K562 (cell line): ENCODE results near the gene DMAC2L. TPM values are rescaled to one million over a fixed set of nuclear protein-coding genes. Genes with fewer than 3 reads are reported as not detected.

Source experiments
- ATAC-seq: fragments of 200-7000 bp; cut with Tn5 transposase; 3 replicates; pipeline ENCODE4 v1.9.1; 2020; ENCODE audit warnings: moderate library complexity
- BruUV-seq: library from RNA; stranded (reverse); fragments of 400-500 nt; replicated peaks from 2 replicates; lab custom pipeline; 2021; lab: Mats Ljungman, UMichigan
- CTCF ChIA-PET: fragments of 300-600 bp; formaldehyde crosslinking; extraction: SDS; loops from one replicate; lab custom pipeline; 2021; ENCODE audit warnings: low intra/inter-chr PET ratio; lab: Yijun Ruan, JAX
- POLR2A ChIA-PET: fragments of 300-600, 350-650 bp; sonication (Branson Sonifier 250); formaldehyde crosslinking; extraction: SDS; loops from one replicate; lab custom pipeline; 2021; ENCODE audit warnings: antibody characterized with exemption, inconsistent platforms; lab: Yijun Ruan, JAX
- DNase-seq, 4 experiments: peaks; one replicate each; pipeline versions ENCODE4 v3.0.0 to v3.0.0-alpha.2; 2011 to 2018; ENCODE audit warnings: low spot score in 3 of 4, mixed read lengths in 3 of 4; ENCODE audit errors: extremely low read depth in 1 of 4
- FAIRE-seq: peaks from 2 replicates; lab custom pipeline; 2011; peaks lifted over from hg19 to GRCh38; lab: Jason Lieb, UNC
- H2AFZ ChIP-seq: 2 replicates; pipeline ENCODE4 v1.6.0; 2011; ENCODE audit warnings: low read depth, low read length, control low read depth, inconsistent platforms
- H3K27ac ChIP-seq: fragments of 200-600 bp; 3 replicates; pipeline ENCODE4 v1.8.0; 2011; ENCODE audit warnings: low read depth, mild to moderate bottlenecking, control low read depth, inconsistent platforms, low read length, moderate library complexity, mixed read lengths; ENCODE audit errors: extremely low read depth
- H3K27me3 ChIP-seq, 2 experiments: fragments of 300-600 bp in 1 of 2; 2 replicates in 1 of 2; 3 replicates in 1 of 2; pipeline versions ENCODE4 v1.6.0 to v1.8.0; 2011; ENCODE audit warnings: inconsistent platforms in 2 of 2, low read length in 2 of 2, mild to moderate bottlenecking in 1 of 2, mixed read lengths in 1 of 2, moderate library complexity in 1 of 2; ENCODE audit not compliant: control insufficient read depth in 2 of 2, insufficient read depth in 2 of 2
- H3K36me3 ChIP-seq: fragments of 300-600 bp; 3 replicates; pipeline ENCODE4 v1.8.0; 2011; ENCODE audit warnings: mild to moderate bottlenecking, low read length, inconsistent platforms; ENCODE audit not compliant: control insufficient read depth, insufficient read depth
- H3K4me1 ChIP-seq, 2 experiments: fragments of 200-600 bp in 1 of 2; replicated peaks in 1 of 2; 2 replicates in 1 of 2; 3 replicates in 1 of 2; pipeline versions ENCODE4 v1.5.1 to v1.8.0; 2011; ENCODE audit warnings: inconsistent platforms in 2 of 2, low read length in 2 of 2, mild to moderate bottlenecking in 1 of 2, mixed read lengths in 1 of 2, moderate library complexity in 1 of 2; ENCODE audit not compliant: control insufficient read depth in 2 of 2, insufficient read depth in 2 of 2
- H3K4me2 ChIP-seq: 2 replicates; pipeline ENCODE4 v1.6.1; 2011; ENCODE audit warnings: low read length, control low read depth, inconsistent platforms, mixed read lengths; ENCODE audit not compliant: insufficient read depth
- H3K4me3 ChIP-seq: fragments of 200-600 bp; sonication (generic), shearing (Covaris generic); 2 replicates; pipeline ENCODE4 v1.5.1; 2016; ENCODE audit warnings: control low read depth, inconsistent platforms
- H3K79me2 ChIP-seq: fragments of 200-600 bp; 3 replicates; pipeline ENCODE4 v1.8.0; 2011; ENCODE audit warnings: low read length, inconsistent platforms; ENCODE audit not compliant: control insufficient read depth, insufficient read depth
- H3K9ac ChIP-seq, 2 experiments: 2 replicates each; pipeline versions ENCODE4 v1.6.0 to v1.6.1; 2011; ENCODE audit warnings: low read depth in 2 of 2, low read length in 2 of 2, control low read depth in 1 of 2, inconsistent platforms in 1 of 2, mild to moderate bottlenecking in 1 of 2, mixed read lengths in 1 of 2; ENCODE audit not compliant: insufficient read depth in 1 of 2
- H3K9me1 ChIP-seq: one replicate; pipeline ENCODE4 v1.6.0; 2011; ENCODE audit warnings: inconsistent platforms, mild to moderate bottlenecking, low read length, moderate library complexity; ENCODE audit not compliant: control insufficient read depth, insufficient read depth
- H3K9me3 ChIP-seq: replicated peaks from 2 replicates; pipeline ENCODE4 v1.5.1; 2011; ENCODE audit warnings: low read depth, low read length, inconsistent platforms; ENCODE audit not compliant: control insufficient read depth, insufficient read depth
- H4K20me1 ChIP-seq: replicated peaks from 2 replicates; pipeline ENCODE4 v1.6.1; 2011; ENCODE audit warnings: low read length, inconsistent platforms, mixed read lengths; ENCODE audit not compliant: control insufficient read depth, insufficient read depth
- ARID2 ChIP-seq: fragments of 450-650 bp; IDR thresholded peaks from 2 replicates; pipeline ENCODE4 v1.6.1; 2017; ENCODE audit warnings: antibody characterized with exemption, mild to moderate bottlenecking
- ESRRA ChIP-seq: fragments of 450-650 bp; IDR thresholded peaks from 2 replicates; pipeline ENCODE4 v1.6.1; 2014; ENCODE audit warnings: low read depth, mild to moderate bottlenecking, moderate library complexity, borderline replicate concordance
- GABPB1 ChIP-seq: sonication (generic); formaldehyde crosslinking; IDR thresholded peaks from 2 replicates; pipeline ENCODE4 v1.8.0; 2022; ENCODE audit warnings: mild to moderate bottlenecking, missing genetic modification reagents
- JUNB ChIP-seq: fragments of 450-650 bp; formaldehyde crosslinking; conservative IDR thresholded peaks from 2 replicates; pipeline ENCODE4 v1.4.0; 2020; ENCODE audit warnings: mild to moderate bottlenecking
- KLF1 ChIP-seq: fragments of 450-650 bp; IDR thresholded peaks from 2 replicates; pipeline ENCODE4 v1.6.1; 2016; ENCODE audit warnings: missing genetic modification characterization, missing compliant biosample characterization
- KLF10 ChIP-seq: fragments of 250-450 bp; sonication (Bioruptor Pico); IDR thresholded peaks from 2 replicates; pipeline ENCODE4 v1.6.1; 2021; ENCODE audit warnings: matching md5 sums
- NBN ChIP-seq: fragments of 450-650 bp; IDR thresholded peaks from 2 replicates; pipeline ENCODE4 v1.6.1; 2016; ENCODE audit warnings: low read depth, mild to moderate bottlenecking
- PHTF2 ChIP-seq: fragments of 250-450 bp; sonication (Bioruptor Pico); IDR thresholded peaks from 2 replicates; pipeline ENCODE4 v1.5.0; 2021; ENCODE audit warnings: mild to moderate bottlenecking
- SMAD4 ChIP-seq: fragments of 250-450 bp; sonication (Bioruptor Pico); conservative IDR thresholded peaks from 2 replicates; pipeline ENCODE4 v1.8.0; 2021; ENCODE audit warnings: inconsistent platforms, mild to moderate bottlenecking, moderate library complexity
- ZC3H11A ChIP-seq: IDR thresholded peaks from 2 replicates; pipeline ENCODE4 v1.6.1; 2012; ENCODE audit warnings: low read depth, low read length, improper control_type of control experiment
- ZNF23 ChIP-seq: fragments of 250-450 bp; sonication (Bioruptor Pico); IDR thresholded peaks from 2 replicates; pipeline ENCODE4 v1.4.0; 2020; ENCODE audit warnings: mild to moderate bottlenecking
- ZNF311 ChIP-seq: fragments of 250-450 bp; sonication (Bioruptor Pico); IDR thresholded peaks from 2 replicates; pipeline ENCODE4 v1.4.0; 2020; ENCODE audit warnings: mild to moderate bottlenecking, moderate library complexity
- WGBS: fragments of 100-300 bp; shearing (Covaris generic); methylation state at CpG from one replicate; pipeline ENCODE4 v1.1.6; 2016; ENCODE audit warnings: low coverage, mixed read lengths; ENCODE audit not compliant: insufficient coverage; ENCODE audit errors: missing lambda C conversion rate; 5-methylcytosine and 5-hydroxymethylcytosine counted together
- in situ Hi-C: fragments of 300-500 bp; cut with MboI; formaldehyde crosslinking; loops from 4 replicates; pipeline ENCODE4 v1.15.0; 2018; ENCODE audit warnings: inconsistent platforms, mixed read lengths
- intact Hi-C: fragments of 100-400 bp; cut with micrococcal nuclease; formaldehyde crosslinking; loops from 2 replicates; pipeline ENCODE4 v1.14.2; 2022
- polyA plus RNA-seq, 8 experiments: library from polyadenylated mRNA; depleted of rRNA in 4 of 8; stranded (reverse) in 5 of 8; unstranded in 3 of 8; fragments of >200 nt; fragmentation: Nextera tagmentation in 2 of 8; fragmentation: Illumina TruSeq in 1 of 8; extraction: Ambion mirVana in 2 of 8; extraction: Trizol in 1 of 8; gene quantifications; 2 replicates each; pipeline versions ENCODE4 v1.2.1 to v1.2.3, GENCODE V29; 2011 to 2014; ENCODE audit warnings: inconsistent platforms in 1 of 8, missing spikeins in 1 of 8
- total RNA-seq, 7 experiments: library from RNA; depleted of rRNA in 6 of 7; stranded (reverse); fragments of >200 nt in 6 of 7; fragmentation: Illumina TruSeq in 2 of 7; extraction: Trizol in 2 of 7; gene quantifications; 2 replicates each; pipeline versions ENCODE4 v1.2.1 to v1.2.3, GENCODE V29; 2011 to 2021; ENCODE audit warnings: low replicate concordance in 1 of 7
- TF ChIP-seq, protein P1 (sequence below): fragments of 250-450 bp; sonication (Bioruptor Pico); IDR thresholded peaks from 2 replicates; pipeline ENCODE4 v1.5.0; 2021
- TF ChIP-seq, protein P2 (sequence below): IDR thresholded peaks from 2 replicates; pipeline ENCODE4 v1.6.1; 2012; ENCODE audit warnings: low read depth, low read length, improper control_type of control experiment, borderline replicate concordance
- TF ChIP-seq, protein P3 (sequence below): fragments of 250-450 bp; sonication (Bioruptor Pico); IDR thresholded peaks from 2 replicates; pipeline ENCODE4 v1.5.0; 2021; ENCODE audit warnings: mild to moderate bottlenecking, moderate library complexity

DMAC2L gene
- total and polyA plus RNA-seq, 9 of the 15 experiments (the other 6 are each of a cell fraction or from before 2014, with no cell fraction given) = 4.0 to 37.2 (median 9.3) TPM

DNA sequence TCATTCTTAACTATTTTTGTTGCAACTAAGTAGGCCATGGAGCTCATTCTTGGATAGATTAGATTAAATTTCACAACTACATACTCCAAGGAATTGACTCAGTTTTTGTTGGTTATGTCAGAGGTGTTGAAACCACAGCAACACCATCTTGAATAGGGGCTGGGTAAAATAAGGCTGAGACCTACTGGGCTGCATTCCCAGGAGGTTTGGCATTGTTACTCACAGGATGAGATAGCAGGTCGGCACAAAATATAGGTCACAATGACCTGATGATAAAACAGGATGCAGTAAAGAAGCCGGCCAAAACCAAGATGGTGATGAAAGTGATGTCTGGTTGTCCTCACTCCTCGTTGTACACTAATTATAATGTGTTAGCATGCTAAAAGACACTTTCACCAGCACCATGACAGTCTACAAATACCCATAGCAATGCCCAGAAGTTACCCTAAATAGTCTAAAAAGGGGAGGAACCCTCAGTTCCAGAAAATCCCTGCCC, 20.9 kb downstream of the DMAC2L start (continued):
- TF ChIP-seq, protein P1, sequence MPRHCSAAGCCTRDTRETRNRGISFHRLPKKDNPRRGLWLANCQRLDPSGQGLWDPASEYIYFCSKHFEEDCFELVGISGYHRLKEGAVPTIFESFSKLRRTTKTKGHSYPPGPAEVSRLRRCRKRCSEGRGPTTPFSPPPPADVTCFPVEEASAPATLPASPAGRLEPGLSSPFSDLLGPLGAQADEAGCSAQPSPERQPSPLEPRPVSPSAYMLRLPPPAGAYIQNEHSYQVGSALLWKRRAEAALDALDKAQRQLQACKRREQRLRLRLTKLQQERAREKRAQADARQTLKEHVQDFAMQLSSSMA = no peak
- TF ChIP-seq, protein P2, sequence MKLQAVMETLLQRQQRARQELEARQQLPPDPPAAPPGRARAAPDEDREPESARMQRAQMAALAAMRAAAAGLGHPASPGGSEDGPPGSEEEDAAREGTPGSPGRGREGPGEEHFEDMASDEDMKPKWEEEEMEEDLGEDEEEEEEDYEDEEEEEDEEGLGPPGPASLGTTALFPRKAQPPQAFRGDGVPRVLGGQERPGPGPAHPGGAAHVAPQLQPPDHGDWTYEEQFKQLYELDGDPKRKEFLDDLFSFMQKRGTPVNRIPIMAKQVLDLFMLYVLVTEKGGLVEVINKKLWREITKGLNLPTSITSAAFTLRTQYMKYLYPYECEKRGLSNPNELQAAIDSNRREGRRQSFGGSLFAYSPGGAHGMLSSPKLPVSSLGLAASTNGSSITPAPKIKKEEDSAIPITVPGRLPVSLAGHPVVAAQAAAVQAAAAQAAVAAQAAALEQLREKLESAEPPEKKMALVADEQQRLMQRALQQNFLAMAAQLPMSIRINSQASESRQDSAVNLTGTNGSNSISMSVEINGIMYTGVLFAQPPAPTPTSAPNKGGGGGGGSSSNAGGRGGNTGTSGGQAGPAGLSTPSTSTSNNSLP = no peak
- no peak for TF ChIP-seq NBN

DNA sequence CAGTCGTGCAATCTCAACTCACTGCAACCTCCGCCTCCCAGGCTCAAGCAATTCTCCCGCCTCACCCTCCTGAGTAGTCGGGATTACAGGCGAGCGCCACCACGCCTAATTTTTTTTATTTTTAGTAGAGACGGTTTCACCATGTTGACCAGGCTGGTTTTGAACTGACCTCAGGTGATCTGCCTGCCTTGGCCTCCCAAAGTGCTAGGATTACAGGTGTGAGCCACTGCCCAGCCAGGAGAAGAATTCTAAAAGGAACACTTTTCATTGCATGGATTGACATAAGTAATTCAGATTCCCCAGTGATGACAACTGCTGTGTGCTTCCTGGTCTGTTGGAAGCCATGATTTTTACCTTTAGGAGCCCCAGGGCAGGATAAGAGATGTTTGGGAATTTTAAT, 22.1 kb downstream of the DMAC2L start:
- POLR2A ChIA-PET = no interaction called here
- Histone ChIP-seq H3K9me1 (no peaks in the 10 kb centered on the region), H2AFZ (no peak overlapping the region), H3K36me3 (peaks cover 15% of the 10 kb centered on the region; the same call in 2 of the 3 replicates), H3K79me2 (no peaks in the 10 kb centered on the region), H3K9ac (no peak overlapping the region), H3K4me3 (no peak overlapping the region), H3K27me3 (no peaks in the 10 kb centered on the region), H3K4me1 (peaks cover 0 to 5% of the 10 kb centered on the region in 2 experiments; a peak in 1 of 5 replicates), H3K4me2 (no peak overlapping the region), H3K9me3 (no peaks in the 10 kb centered on the region), H4K20me1 (no peaks in the 10 kb centered on the region), H3K27ac (no peak overlapping the region)
- WGBS = 77% methylated on average over 5 of the region's 8 CpGs
- FAIRE-seq (no peak), DNase-seq (no peak), ATAC-seq (no peak)
- no TSS peak for BruUV-seq
- in situ Hi-C loops (loop anchor here (25.0 kb wide), 1 partner anchor 453 kb away; no protein-coding TSS in a partner anchor), intact Hi-C loops (no loop called here)
- CTCF ChIA-PET = no interaction called here
- TF ChIP-seq SMAD4 (CRISPR knock-in tag) (no peak), KLF10 (CRISPR knock-in tag) (no peak), ESRRA (no peak), ZNF23 (CRISPR knock-in tag) (no peak), ZNF311 (CRISPR knock-in tag) (no peak), PHTF2 (CRISPR knock-in tag) (no peak), JUNB (CRISPR knock-in tag) (no peak), KLF1 (tag) (no peak), ARID2 (no peak), GABPB1 (CRISPR knock-in tag) (no peak), ZC3H11A (no peak)
- TF ChIP-seq, protein P3, sequence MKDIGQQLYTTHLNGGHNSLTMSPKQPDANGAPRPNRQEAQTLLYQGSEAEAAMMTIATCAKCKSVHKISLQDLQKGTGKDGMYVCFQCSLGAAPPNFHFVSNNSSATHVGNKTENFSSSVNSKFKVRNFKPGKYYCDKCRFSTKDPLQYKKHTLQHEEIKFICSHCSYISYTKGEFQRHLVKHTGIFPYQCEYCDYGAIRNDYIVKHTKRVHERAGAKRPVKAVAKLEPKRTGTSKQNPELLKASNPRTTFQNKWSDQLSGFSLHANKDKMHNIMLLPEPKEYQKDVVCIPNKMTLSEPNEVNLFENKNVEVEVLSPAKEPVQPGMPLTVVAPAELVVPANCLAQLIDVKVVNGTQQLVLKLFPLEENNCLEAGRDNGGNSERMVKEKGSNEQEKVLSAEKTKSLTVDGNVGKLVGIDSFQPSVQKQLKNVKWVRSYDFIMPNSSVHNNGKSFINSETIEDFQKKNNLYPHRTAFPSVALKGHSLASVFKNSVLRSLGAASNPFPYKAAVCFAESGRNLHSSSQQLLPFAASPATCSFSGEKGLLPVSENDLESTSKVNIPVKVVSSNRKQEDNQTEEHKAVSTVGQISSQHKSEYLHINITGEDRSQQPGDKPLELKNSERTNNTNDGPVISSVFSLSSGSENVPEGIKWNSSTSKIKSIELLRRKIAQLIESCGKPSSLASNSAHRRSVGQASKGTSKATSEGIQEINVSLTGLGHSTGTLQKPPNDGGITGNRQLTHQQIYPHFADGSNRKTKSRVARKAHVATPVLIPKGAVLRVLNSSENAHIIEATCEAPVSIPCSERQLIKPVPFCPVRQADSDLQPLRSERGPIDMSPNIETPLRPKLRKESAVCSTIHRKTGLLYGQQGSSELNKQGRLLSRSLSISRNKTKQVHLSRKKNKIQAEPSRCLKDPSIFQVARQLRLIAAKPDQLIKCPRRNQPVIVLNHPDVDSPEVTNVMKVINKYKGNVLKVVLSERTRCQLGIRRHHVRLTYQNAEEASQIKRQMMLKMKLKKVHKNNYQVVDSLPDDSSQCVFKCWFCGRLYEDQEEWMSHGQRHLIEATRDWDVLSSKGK (CRISPR knock-in tag) = no peak
